Activated naive CD4-positive, alpha-beta T cell treated with Interleukin-2 at 50 U/mL for 16 hours (primary cell): ENCODE data around the gene MMS19.

ENCODE experiments used
- DNase-seq: peaks from one replicate; pipeline ENCODE4 v3.0.0-alpha.2; 2020

MMS19 gene

GRCh38 chr10:97525086-97525485 lies 26.9 kb upstream of the MMS19 start:
- DNase-seq, result no peak

DNA sequence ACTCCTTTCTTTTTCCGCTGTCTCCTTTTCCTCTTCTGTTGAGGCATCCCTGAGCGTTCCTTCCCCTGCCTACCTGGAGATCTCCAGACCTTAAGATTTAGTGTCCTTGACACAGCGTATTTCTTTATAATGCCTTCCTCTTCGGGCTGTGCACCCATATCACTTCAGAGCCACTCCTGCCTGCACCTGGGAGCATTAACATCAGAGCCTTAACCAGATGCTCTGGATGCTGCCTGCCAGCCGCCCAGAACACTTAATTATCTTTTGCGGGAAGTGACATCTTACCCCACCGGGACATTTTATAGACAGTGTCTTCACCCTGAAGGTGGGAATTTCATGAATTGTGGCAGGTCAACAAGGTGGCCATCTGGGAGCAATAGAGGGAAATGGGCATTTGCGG lies 24.7 kb upstream of the MMS19 start:
- DNase-seq, result no peak

DNA sequence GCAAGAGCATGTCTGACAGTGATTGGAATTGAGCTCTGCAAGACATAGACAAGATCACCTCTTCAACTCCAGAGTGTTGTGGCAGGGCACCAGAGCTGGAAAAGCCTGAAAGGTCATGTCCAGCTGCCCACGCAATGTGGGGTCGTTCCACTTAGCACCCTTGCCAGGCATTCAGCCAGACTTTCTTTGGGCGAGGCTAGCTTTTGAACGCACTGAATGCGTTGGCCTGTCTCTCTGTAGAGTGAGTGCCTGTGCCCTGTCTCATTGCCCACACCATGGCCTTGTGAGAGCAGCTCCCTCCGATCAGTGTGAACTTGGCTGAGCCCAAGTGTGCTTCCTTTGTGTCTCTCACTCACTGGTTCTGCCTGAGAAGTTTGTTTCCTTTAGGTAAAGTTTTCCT lies 23.8 kb upstream of the MMS19 start:
- DNase-seq, result no peak

GRCh38 chr10:97520978-97521761 lies 22.9 kb upstream of the MMS19 start:
- DNase-seq, result no peak

GRCh38 chr10:97520520-97520919 lies 22.3 kb upstream of the MMS19 start:
- DNase-seq, result no peak

DNA sequence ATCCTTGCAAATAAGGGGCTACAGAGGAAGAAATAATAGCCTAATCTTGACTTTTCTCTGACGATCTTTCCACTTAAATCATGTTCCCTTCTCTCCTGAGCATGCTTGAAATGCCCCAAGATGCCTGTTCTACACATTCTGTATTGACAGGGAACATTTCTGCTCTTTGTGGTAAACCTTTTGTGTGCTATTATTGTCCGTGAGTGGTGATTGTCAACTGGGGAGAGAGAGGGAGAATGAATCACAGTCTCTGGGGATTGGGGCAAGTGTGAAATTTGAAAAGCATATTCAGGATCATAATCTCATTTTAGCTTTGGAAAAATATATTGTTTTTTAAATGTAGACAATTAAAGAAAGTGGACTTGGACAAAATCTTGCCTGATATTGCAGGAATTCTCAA lies 21.1 kb upstream of the MMS19 start:
- DNase-seq, result no peak

DNA sequence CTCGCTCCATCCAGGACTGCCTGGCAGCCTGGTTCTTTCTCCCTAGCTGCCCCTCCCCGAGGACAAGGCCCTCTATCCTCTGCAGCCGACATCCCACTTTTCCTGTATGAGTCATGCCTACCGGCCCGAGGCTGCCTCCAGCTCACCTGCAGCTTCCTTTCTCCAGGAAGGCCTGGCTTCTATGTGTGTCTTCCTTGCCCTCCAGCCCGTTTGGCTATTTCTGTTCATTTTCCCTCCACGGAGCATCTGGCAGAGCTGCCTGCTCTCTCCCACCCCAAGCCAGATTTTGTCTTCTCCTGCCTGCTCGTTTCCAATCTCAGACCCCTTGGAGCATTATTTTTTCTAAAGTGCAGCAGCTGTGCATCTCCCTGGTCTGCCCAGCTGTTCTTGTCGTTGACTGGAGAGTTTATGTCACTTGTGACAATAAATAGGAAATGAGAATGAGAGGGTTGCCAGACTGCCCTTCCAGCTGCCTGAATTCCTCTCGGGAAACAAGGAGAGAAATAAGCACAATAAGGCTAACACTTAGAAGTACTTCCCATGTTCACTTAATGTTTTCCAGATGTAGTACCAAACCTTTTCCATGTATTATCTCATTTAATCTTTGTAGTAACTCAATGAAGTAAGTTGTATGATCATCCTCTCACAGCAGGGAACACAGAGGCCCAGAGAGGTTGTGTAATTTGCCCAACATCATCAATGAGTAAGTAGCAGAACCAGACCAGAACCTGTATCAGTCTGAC lies 20.2 kb upstream of the MMS19 start:
- DNase-seq, result no peak

DNA sequence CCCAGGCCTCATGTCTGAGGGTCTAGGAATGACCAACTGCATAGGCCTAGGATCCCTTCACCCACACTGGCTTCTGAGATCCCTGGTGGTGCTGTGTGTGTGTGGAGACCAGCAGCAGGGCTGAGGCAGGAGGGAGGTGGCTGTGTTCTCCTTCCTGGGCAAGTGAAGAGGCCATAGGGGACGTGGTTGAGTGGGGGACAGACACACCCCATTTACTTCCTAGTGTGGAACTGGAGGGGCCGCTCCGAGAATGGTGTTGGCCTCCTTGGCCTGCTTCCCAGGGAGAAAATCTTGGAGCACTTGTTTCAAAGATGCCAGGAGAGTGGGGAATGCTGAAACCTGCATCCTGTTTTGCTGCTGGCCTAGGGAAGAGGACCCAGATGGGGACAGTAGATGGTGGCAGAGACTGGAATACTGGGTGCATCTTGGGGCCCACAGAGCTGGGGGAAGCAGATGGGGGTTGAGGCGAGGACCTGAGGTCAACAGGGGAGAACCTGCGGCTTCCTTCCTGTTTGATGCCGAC lies 19.6 kb upstream of the MMS19 start:
- DNase-seq, result no peak

- no peak for DNase-seq
Observed at GRCh38 chr10:97517096-97517750, 19.0 kb upstream of the MMS19 start.

GRCh38 chr10:97515271-97515978 lies 17.2 kb upstream of the MMS19 start:
- DNase-seq, result no peak

GRCh38 chr10:97514344-97514743 lies 16.1 kb upstream of the MMS19 start:
- no peak for DNase-seq

- no peak for DNase-seq
Observed at GRCh38 chr10:97512993-97513392, 14.8 kb upstream of the MMS19 start.

DNA sequence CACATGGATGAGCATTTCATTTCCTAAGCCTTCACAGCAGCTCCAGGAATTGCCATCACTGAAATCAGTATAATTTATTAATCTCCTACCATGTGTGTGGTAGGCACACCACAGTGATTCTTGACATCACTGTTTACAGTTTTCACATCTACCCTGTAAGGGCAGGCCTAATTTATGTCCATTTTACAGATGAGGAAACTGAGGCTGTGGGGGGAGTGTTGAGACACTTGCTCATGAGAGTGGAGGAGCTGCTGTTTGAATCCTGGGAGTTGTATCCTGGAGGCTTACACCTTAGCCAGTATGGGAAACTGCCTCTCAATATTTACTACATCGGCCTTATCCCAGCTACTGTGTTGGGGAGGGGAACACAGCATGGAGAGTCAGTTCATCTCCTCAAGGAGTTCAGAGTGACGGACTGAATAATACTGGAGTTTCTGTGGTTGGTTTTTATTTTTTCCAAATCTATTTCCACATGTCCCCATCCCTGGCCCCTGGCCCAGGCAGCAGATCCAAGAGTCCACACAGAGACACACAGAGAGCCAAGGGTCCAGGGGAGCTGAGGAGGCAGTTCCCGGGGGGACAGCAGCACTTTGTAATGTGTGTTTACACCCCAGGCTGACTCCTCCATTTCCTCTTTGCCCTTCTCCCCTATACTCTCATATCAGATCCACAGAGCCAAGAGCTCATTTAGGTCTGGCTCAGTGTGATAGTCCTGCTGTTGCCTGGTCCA lies 13.7 kb upstream of the MMS19 start:
- DNase-seq, result no peak

DNA sequence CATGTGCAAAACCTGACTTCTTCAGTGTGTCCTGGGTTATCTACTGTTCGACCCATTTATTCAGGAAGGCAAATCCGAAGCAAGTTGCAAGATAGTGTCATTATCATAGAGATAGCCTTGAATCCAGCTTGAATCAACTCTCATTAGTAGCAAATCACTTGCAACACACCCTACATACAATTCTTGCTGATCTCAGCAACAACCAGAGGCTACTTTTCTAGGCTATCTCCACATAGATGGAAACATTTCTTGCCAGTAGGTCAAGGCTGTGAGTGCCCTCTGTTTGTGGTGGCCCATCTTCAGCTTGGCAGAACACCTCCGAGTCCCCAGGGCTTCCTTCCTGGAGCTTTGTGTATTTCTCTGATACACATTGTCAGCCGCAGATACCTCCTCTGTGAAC lies 12.5 kb upstream of the MMS19 start:
- no peak for DNase-seq

DNA sequence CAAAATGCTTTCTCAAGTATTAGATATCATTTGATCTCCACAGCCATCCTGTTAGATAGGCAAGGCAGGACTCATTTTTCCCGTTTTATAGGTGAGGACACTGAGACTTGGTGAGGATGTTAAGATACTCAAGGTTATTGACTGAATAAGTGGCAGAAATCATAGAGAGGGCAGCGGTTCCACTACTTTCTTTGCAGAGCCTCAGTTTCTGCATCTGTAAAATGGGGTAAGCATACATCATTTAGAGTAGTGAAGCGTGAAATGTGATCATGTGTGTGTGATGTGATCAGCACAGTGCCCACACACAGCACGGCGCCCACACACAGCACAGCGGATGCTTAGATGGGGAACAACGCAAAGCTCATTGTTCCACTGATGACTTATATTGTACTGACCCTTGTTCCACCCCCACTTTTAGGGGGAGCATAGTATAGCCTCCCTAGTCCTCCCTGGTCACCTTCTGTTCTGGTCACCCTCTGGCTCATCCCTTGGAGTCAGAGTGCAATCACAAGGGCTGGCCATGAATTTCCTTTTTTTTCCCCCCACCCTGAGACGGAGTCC lies 11.0 kb upstream of the MMS19 start:
- no peak for DNase-seq

GRCh38 chr10:97508342-97508741 lies 10.1 kb upstream of the MMS19 start:
- DNase-seq, result no peak

DNA sequence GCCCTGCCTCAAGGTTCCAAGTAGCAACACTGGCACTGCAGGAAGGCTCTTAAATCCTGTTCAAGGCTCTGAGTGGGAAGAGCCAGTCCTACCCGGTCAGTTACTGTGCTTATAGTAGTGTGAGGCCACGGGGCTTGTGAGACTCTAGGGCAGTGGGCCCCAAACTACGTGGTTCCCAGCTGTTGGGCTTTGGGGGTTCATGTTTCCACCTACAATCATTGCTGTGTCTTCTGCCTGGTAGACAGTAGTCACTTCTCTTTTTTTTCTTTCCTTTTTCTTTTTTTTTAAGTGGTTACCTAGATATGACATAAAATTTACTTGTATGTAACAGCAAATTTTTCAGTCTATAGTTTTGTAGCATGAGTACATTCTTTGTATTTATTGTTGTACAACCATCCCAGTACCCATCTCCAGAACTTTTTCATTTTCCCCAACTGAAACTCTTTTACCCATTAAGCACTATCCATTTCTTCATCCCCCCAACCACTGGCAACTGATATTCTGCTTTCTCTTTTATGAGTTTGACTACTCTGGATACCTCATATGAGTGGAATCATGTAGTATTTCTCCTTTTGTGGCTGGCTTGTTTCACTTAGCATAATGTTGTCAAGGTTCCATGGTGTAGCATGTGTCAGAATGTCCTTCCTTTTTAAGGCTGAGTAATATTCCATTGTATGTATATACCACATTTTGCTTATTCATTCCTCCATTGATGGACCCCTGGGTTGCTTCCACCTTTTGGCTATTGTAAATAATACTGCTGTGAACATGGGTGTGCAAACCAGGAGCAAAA lies 8.2 kb upstream of the MMS19 start:
- no peak for DNase-seq

DNA sequence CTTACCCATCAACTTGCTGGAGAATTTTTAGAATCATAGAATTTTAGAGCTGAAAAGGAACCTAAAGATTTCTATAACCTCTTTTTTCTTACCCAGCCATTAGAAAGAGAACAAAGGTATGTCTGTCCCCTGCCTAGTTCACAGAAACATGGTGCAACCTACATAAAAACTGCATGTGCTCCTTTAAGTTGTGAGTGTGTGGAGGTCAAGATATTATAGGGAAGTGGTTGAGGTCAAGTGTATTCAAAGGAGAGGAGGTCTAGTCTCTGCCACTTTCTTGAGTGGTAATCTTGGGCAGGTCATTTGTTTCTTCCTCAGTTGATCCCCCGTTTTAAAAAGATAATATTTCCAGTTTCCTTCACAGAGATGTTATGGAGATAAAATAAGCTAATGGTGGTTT lies 6.9 kb upstream of the MMS19 start:
- DNase-seq, result no peak

DNA sequence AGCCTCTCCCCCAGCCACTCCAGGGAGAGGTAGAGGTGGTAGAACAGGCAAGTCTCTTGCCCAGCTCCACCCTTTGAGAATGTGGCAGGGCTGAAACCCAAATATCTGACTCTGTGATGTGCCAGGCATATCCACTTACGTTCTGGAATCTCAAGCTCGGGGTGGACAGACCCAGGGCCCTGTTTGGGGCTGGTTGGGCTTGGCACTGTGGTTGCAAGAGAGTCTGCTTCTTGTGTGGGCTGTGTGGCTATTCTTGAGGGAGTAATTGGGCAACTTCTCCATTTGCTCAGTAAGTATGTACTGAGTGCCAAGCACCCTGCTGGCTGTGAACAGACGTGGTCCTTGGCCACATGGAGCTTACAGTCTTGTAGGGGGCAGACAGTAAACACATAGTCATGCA lies 5.2 kb upstream of the MMS19 start:
- no peak for DNase-seq

GRCh38 chr10:97502916-97503315 lies 4.7 kb upstream of the MMS19 start:
- no peak for DNase-seq

- no peak for DNase-seq
Observed at GRCh38 chr10:97500297-97500575, 2.0 kb upstream of the MMS19 start.
